Neural cell (in vitro differentiated cells): ENCODE measurements around the gene ANO1. TPM values are rescaled to one million over a fixed set of nuclear protein-coding genes. Genes with fewer than 3 reads are reported as not detected.

ENCODE experiments used
- H2AFZ ChIP-seq: fragments of 200-600, 300-800 bp; sonication (generic), shearing (Covaris generic); 2 replicates; pipeline ENCODE4 v1.6.0; 2014; ENCODE audit warnings: low read depth, mild to moderate bottlenecking, antibody characterized with exemption, low read length, moderate library complexity
- H3F3A ChIP-seq: fragments of 200-600 bp; shearing (Covaris generic); 2 replicates; pipeline ENCODE4 v1.6.1; 2016; ENCODE audit warnings: mild to moderate bottlenecking, moderate library complexity, mixed read lengths, antibody characterized with exemption, low read length; ENCODE audit not compliant: insufficient read depth, poor library complexity, severe bottlenecking
- H3K27ac ChIP-seq: fragments of 200-600, 300-800 bp; sonication (generic), shearing (Covaris generic); 2 replicates; pipeline ENCODE4 v1.5.1; 2014; ENCODE audit warnings: mild to moderate bottlenecking, low read length, moderate library complexity
- H3K27me3 ChIP-seq: fragments of 300-800, 200-600 bp; sonication (generic), shearing (Covaris generic); 2 replicates; pipeline ENCODE4 v1.6.0; 2014; ENCODE audit warnings: mild to moderate bottlenecking, low read depth, low read length, moderate library complexity; ENCODE audit not compliant: insufficient read depth
- H3K36me3 ChIP-seq: fragments of 300-800, 200-600 bp; sonication (generic), shearing (Covaris generic); 2 replicates; pipeline ENCODE4 v1.5.1; 2014; ENCODE audit warnings: mild to moderate bottlenecking, antibody characterized with exemption, low read length, moderate library complexity; ENCODE audit not compliant: insufficient read depth
- H3K4me2 ChIP-seq: fragments of 300-800, 200-600 bp; sonication (generic), shearing (Covaris generic); 2 replicates; pipeline ENCODE4 v1.6.0; 2014; ENCODE audit warnings: mild to moderate bottlenecking, low read length
- H3K4me3 ChIP-seq: fragments of 300-800, 200-600 bp; sonication (generic), shearing (Covaris generic); 2 replicates; pipeline ENCODE4 v1.5.1; 2014; ENCODE audit warnings: mild to moderate bottlenecking, low read length, moderate library complexity
- H3K79me2 ChIP-seq: fragments of 200-600 bp; shearing (Covaris generic); replicated peaks from 2 replicates; pipeline ENCODE4 v1.6.0; 2014; ENCODE audit warnings: mild to moderate bottlenecking, low read length, moderate library complexity; ENCODE audit not compliant: insufficient read depth
- H3K9ac ChIP-seq: fragments of 300-800, 200-600 bp; sonication (generic), shearing (Covaris generic); 2 replicates; pipeline ENCODE4 v1.6.1; 2016; ENCODE audit warnings: mild to moderate bottlenecking, low read length, mixed read lengths
- H3K9me2 ChIP-seq: fragments of 200-600 bp; shearing (Covaris generic); 2 replicates; pipeline ENCODE4 v1.6.1; 2016; ENCODE audit warnings: mild to moderate bottlenecking, low read length, mixed read lengths; ENCODE audit not compliant: insufficient read depth
- H3K9me3 ChIP-seq: fragments of 200-600, 300-800 bp; sonication (generic), shearing (Covaris generic); 2 replicates; pipeline ENCODE4 v1.6.1; 2016; ENCODE audit warnings: mild to moderate bottlenecking, mixed run types, low read length, moderate library complexity, mixed read lengths
- H4K20me1 ChIP-seq: fragments of 200-600 bp; shearing (Covaris generic); 2 replicates; pipeline ENCODE4 v1.6.1; 2016; ENCODE audit warnings: mild to moderate bottlenecking, mixed run types; ENCODE audit not compliant: insufficient read depth
- CTCF ChIP-seq: fragments of 450-650 bp; IDR thresholded peaks from 2 replicates; pipeline ENCODE4 v1.5.1; 2014; ENCODE audit warnings: antibody characterized with exemption, mild to moderate bottlenecking, moderate library complexity; ENCODE audit not compliant: poor library complexity, severe bottlenecking
- EP300 ChIP-seq: fragments of 450-650 bp; conservative IDR thresholded peaks from 2 replicates; pipeline ENCODE4 v1.6.1; 2014; ENCODE audit warnings: antibody characterized with exemption, mild to moderate bottlenecking, moderate library complexity; ENCODE audit not compliant: poor library complexity, severe bottlenecking
- EZH2 ChIP-seq: fragments of 200-600, 300-800 bp; shearing (Covaris generic), sonication (generic); IDR thresholded peaks from 2 replicates; pipeline ENCODE4 v1.6.1; 2014; ENCODE audit warnings: antibody characterized with exemption, low read length, borderline replicate concordance, mild to moderate bottlenecking; ENCODE audit not compliant: insufficient read depth, poor library complexity, severe bottlenecking
- MXI1 ChIP-seq: fragments of 450-650 bp; conservative IDR thresholded peaks from 2 replicates; pipeline ENCODE4 v1.6.1; 2014; ENCODE audit warnings: antibody characterized with exemption, mild to moderate bottlenecking; ENCODE audit not compliant: poor library complexity, severe bottlenecking
- POLR2AphosphoS5 ChIP-seq: IDR thresholded peaks from 2 replicates; pipeline ENCODE4 v1.6.1; 2012
- RAD21 ChIP-seq: fragments of 450-650 bp; conservative IDR thresholded peaks from 2 replicates; pipeline ENCODE4 v1.6.1; 2014; ENCODE audit warnings: antibody characterized with exemption, mild to moderate bottlenecking, moderate library complexity
- SMC3 ChIP-seq: fragments of 450-650 bp; conservative IDR thresholded peaks from 2 replicates; pipeline ENCODE4 v1.6.1; 2014; ENCODE audit warnings: antibody characterized with exemption, mild to moderate bottlenecking, moderate library complexity; ENCODE audit not compliant: poor library complexity
- TAF1 ChIP-seq: IDR thresholded peaks from 2 replicates; pipeline ENCODE4 v1.6.1; 2012; ENCODE audit warnings: low read depth
- polyA plus RNA-seq: library from polyadenylated mRNA; depleted of rRNA; stranded (reverse); fragments of >200 nt; gene quantifications from 2 replicates; pipeline ENCODE4 v1.2.3, GENCODE V29; 2014
- TF ChIP-seq, protein P1 (sequence below): IDR thresholded peaks from 2 replicates; pipeline ENCODE4 v1.6.1; 2012; ENCODE audit warnings: borderline replicate concordance

Gene ANO1
- polyA plus RNA-seq, 1 donor from 2014 or later, result not detected

DNA sequence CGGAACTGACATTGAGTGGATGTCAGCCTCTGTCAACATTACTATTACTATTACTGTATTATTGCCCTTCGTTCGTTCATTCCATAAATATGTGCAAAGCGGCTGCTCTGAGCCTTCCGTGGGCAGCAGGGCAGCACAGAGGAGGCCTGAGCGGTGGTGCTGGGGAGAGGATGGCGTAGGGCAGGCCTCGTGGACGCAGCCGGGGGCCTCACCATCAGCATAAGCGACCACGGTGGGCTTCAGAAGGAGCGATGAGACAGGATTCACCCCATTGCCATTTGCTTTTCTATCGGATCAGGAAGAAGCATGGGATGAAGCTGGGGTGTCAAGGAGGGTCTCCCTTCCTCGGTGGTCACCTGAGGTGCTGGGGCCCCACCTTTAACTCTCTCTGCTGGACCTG, 22.7 kb downstream of the ANO1 start:
- Histone ChIP-seq H3K27me3 (no peaks in the 10 kb centered on the region), H3F3A (no peaks in the 10 kb centered on the region), H2AFZ (no peak overlapping the region), H3K27ac (no peak overlapping the region), H3K79me2 (no peaks in the 10 kb centered on the region), H3K9me3 (no peaks in the 10 kb centered on the region), H3K4me3 (no peak overlapping the region), H3K9ac (no peak overlapping the region), H4K20me1 (no peaks in the 10 kb centered on the region), H3K4me2 (no peak overlapping the region), H3K36me3 (no peaks in the 10 kb centered on the region), H3K9me2 (no peaks in the 10 kb centered on the region)
- TF ChIP-seq TAF1, result no peak
- no peak for TF ChIP-seq EZH2
- no peak for TF ChIP-seq MXI1
- TF ChIP-seq, protein P1, sequence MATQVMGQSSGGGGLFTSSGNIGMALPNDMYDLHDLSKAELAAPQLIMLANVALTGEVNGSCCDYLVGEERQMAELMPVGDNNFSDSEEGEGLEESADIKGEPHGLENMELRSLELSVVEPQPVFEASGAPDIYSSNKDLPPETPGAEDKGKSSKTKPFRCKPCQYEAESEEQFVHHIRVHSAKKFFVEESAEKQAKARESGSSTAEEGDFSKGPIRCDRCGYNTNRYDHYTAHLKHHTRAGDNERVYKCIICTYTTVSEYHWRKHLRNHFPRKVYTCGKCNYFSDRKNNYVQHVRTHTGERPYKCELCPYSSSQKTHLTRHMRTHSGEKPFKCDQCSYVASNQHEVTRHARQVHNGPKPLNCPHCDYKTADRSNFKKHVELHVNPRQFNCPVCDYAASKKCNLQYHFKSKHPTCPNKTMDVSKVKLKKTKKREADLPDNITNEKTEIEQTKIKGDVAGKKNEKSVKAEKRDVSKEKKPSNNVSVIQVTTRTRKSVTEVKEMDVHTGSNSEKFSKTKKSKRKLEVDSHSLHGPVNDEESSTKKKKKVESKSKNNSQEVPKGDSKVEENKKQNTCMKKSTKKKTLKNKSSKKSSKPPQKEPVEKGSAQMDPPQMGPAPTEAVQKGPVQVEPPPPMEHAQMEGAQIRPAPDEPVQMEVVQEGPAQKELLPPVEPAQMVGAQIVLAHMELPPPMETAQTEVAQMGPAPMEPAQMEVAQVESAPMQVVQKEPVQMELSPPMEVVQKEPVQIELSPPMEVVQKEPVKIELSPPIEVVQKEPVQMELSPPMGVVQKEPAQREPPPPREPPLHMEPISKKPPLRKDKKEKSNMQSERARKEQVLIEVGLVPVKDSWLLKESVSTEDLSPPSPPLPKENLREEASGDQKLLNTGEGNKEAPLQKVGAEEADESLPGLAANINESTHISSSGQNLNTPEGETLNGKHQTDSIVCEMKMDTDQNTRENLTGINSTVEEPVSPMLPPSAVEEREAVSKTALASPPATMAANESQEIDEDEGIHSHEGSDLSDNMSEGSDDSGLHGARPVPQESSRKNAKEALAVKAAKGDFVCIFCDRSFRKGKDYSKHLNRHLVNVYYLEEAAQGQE, result no peak
- TF ChIP-seq EP300, result no peak
- TF ChIP-seq POLR2AphosphoS5, result no peak
- no peak for TF ChIP-seq SMC3
- no peak for TF ChIP-seq RAD21
- TF ChIP-seq CTCF, result no peak

DNA sequence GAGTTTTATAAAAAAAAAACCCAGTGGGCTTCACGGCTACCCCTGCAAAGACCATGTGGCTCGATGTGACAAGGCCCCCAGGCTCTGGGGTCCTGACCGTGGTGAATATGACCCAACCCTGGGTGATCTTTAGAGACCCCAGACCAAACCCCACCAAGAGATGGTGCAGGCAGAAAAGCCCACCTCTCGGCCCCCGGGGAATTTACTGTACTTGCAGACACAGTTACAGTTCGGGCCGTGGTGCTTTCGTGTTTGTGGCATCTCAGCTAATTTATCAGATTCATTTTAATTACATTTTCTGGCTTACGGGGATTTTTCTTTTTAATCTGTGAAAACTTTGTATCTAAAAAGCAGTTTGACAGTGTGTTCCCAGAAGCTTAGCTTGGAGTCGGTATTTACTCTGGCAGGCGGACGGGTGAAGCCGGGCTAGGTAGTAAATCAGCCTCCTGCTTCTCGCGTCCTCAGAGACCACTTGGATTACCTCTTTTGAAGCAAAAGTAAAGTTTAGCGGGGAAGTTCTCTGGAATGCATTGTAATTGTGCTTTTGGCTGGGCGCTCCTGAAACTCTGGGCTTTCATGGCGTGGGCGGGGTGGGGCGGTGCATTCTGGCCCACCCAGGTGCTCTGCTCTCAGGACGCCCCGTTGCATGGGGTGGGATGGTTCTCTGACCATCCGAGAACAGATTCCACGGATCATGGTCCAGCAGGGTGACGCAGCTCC, 25.3 kb downstream of the ANO1 start:
- Histone ChIP-seq H3K36me3 (no peaks in the 10 kb centered on the region), H3K9me2 (no peaks in the 10 kb centered on the region), H3K27ac (no peak overlapping the region), H4K20me1 (no peaks in the 10 kb centered on the region), H3K9me3 (no peaks in the 10 kb centered on the region), H3K4me2 (no peak overlapping the region), H3K4me3 (no peak overlapping the region), H3K79me2 (no peaks in the 10 kb centered on the region), H2AFZ (no peak overlapping the region), H3K27me3 (no peaks in the 10 kb centered on the region), H3K9ac (no peak overlapping the region), H3F3A (no peaks in the 10 kb centered on the region)
- TF ChIP-seq EP300, result no peak
- no peak for TF ChIP-seq EZH2
- TF ChIP-seq SMC3, result no peak
- no peak for TF ChIP-seq MXI1
- TF ChIP-seq, protein P1, result no peak
- no peak for TF ChIP-seq POLR2AphosphoS5
- TF ChIP-seq CTCF, result no peak
- no peak for TF ChIP-seq RAD21
- no peak for TF ChIP-seq TAF1
